ENCODE results near the gene IDH3G. TPM values are rescaled to one million over a fixed set of nuclear protein-coding genes. Genes with fewer than 3 reads are reported as not detected.

Gene IDH3G
- total RNA-seq, 2 experiments from 2014 or later: 51.8 to 52.5 TPM

- BruUV-seq (replicated peaks): no TSS peak
- no peak for TF ChIP-seq EZH2phosphoT487 (IDR thresholded peaks at IDR 0.05; ENCODE audit: borderline replicate concordance, low read depth, low read length)
- TF ChIP-seq CTCF (conservative IDR thresholded peaks at IDR 0.05; ENCODE audit: low read length): no peak
- POLR2A ChIA-PET: no interaction called here
- DNase-seq (ENCODE audit: low spot score): no peak
- H3K9me2 ChIP-seq (ENCODE audit: insufficient read depth, low read length): no peaks in the 10 kb centered on the region
- CTCF ChIA-PET (ENCODE audit: unreplicated experiment): no interaction called here
- H4K20me1 ChIP-seq (ENCODE audit: insufficient read depth, low read length): no peaks in the 10 kb centered on the region
- H3K4me1 ChIP-seq (ENCODE audit: insufficient read depth, low read length, poor library complexity, severe bottlenecking): peaks cover 6% of the 10 kb centered on the region
- no peaks in the 10 kb centered on the region for H3K36me3 ChIP-seq (ENCODE audit: insufficient read depth, low read length)
- intact Hi-C loops (cut with micrococcal nuclease; ENCODE audit: unreplicated experiment): loop anchor here (5.0 to 10.0 kb wide), 3 partner anchors 71 to 119 kb away; partner anchors contain the start of genes PDZD4 and SLC6A8
- no peak overlapping the region for H3K27ac ChIP-seq (ENCODE audit: low read depth, low read length, poor library complexity, severe bottlenecking)
- H3K79me2 ChIP-seq (ENCODE audit: insufficient read depth, low read depth, low read length): no peaks in the 10 kb centered on the region
- H3K4me2 ChIP-seq (ENCODE audit: low read length): no peak overlapping the region
- H3K9me3 ChIP-seq (ENCODE audit: low read length): no peaks in the 10 kb centered on the region
- H3K4me3 ChIP-seq (ENCODE audit: low read depth, low read length, poor library complexity, severe bottlenecking): no peak overlapping the region
- H2AFZ ChIP-seq (ENCODE audit: low read length): no peak overlapping the region
These were observed 30.8 kb downstream of the IDH3G start for GRCh38 chrX:153763298-153763932.

- Histone ChIP-seq H3K9me2 (ENCODE audit: insufficient read depth, low read length) (no peaks in the 10 kb centered on the region), H3K36me3 (ENCODE audit: insufficient read depth, low read length) (no peaks in the 10 kb centered on the region), H3K9me3 (ENCODE audit: low read length) (no peaks in the 10 kb centered on the region), H3K27ac (ENCODE audit: low read depth, low read length, poor library complexity, severe bottlenecking) (no peak overlapping the region), H3K4me3 (ENCODE audit: low read depth, low read length, poor library complexity, severe bottlenecking) (no peak overlapping the region), H2AFZ (ENCODE audit: low read length) (no peak overlapping the region), H3K4me1 (ENCODE audit: insufficient read depth, low read length, poor library complexity, severe bottlenecking) (peaks cover 6% of the 10 kb centered on the region), H3K79me2 (ENCODE audit: insufficient read depth, low read depth, low read length) (no peaks in the 10 kb centered on the region), H3K4me2 (ENCODE audit: low read length) (no peak overlapping the region), H4K20me1 (ENCODE audit: insufficient read depth, low read length) (no peaks in the 10 kb centered on the region)
- intact Hi-C loops (cut with micrococcal nuclease; ENCODE audit: unreplicated experiment): loop anchor here (5.0 to 10.0 kb wide), 3 partner anchors 72 to 120 kb away; partner anchors contain the start of genes PDZD4 and SLC6A8
- DNase-seq (ENCODE audit: low spot score): no peak
- ChIA-PET CTCF (ENCODE audit: unreplicated experiment) (no interaction called here), POLR2A (no interaction called here)
- TF ChIP-seq CTCF (conservative IDR thresholded peaks at IDR 0.05; ENCODE audit: low read length) (no peak), EZH2phosphoT487 (IDR thresholded peaks at IDR 0.05; ENCODE audit: borderline replicate concordance, low read depth, low read length) (no peak)
- BruUV-seq (replicated peaks): no TSS peak
These were observed 31.5 kb downstream of the IDH3G start for GRCh38 chrX:153762626-153763173.

GRCh38 chrX:153761863-153762262, 32.3 kb downstream of the IDH3G start:
- no peak for TF ChIP-seq EZH2phosphoT487 (IDR thresholded peaks at IDR 0.05; ENCODE audit: borderline replicate concordance, low read depth, low read length)
- no peak for TF ChIP-seq CTCF (conservative IDR thresholded peaks at IDR 0.05; ENCODE audit: low read length)
- ChIA-PET CTCF (ENCODE audit: unreplicated experiment) (no interaction called here), POLR2A (no interaction called here)
- Histone ChIP-seq H3K4me1 (ENCODE audit: insufficient read depth, low read length, poor library complexity, severe bottlenecking) (peaks cover 6% of the 10 kb centered on the region), H2AFZ (ENCODE audit: low read length) (no peak overlapping the region), H3K79me2 (ENCODE audit: insufficient read depth, low read depth, low read length) (no peaks in the 10 kb centered on the region), H3K36me3 (ENCODE audit: insufficient read depth, low read length) (no peaks in the 10 kb centered on the region), H3K27ac (ENCODE audit: low read depth, low read length, poor library complexity, severe bottlenecking) (no peak overlapping the region), H3K4me3 (ENCODE audit: low read depth, low read length, poor library complexity, severe bottlenecking) (no peak overlapping the region), H3K4me2 (ENCODE audit: low read length) (no peak overlapping the region), H4K20me1 (ENCODE audit: insufficient read depth, low read length) (no peaks in the 10 kb centered on the region), H3K9me2 (ENCODE audit: insufficient read depth, low read length) (no peaks in the 10 kb centered on the region), H3K9me3 (ENCODE audit: low read length) (no peaks in the 10 kb centered on the region)
- no peak for DNase-seq (ENCODE audit: low spot score)
- intact Hi-C loops (cut with micrococcal nuclease; ENCODE audit: unreplicated experiment): loop anchor here (5.0 to 10.0 kb wide), 3 partner anchors 73 to 120 kb away; partner anchors contain the start of genes PDZD4 and SLC6A8
- no TSS peak for BruUV-seq (replicated peaks)
